Activated T-helper 17 cell treated with anti-CD3 and anti-CD28 coated beads, Interleukin-2, amount 50 U/mL, for 72 hours (primary cell): ENCODE measurements around the gene CRYZL1. TPM values are rescaled to one million over a fixed set of nuclear protein-coding genes. Genes with fewer than 3 reads are reported as not detected.
A peak's percentile ranks its signal among the peaks of the same experiment; 100 is the strongest.
"Not testable (repeated sequence)": the region's sequence is repeated elsewhere in the genome, so short reads cannot be mapped to it uniquely, and the experiment has no call there.

Source experiments
- ATAC-seq: fragments of 150-1000 bp; cut with Tn5 transposase; replicated peaks from 2 replicates; pipeline ENCODE4 v1.10.0; 2021; ENCODE audit warnings: mild to moderate bottlenecking, moderate library complexity
- H3K27ac Mint-ChIP-seq: one replicate; pipeline ENCODE4 v1.8.0; 2022; ENCODE audit warnings: mixed read lengths
- H3K27me3 Mint-ChIP-seq: one replicate; pipeline ENCODE4 v1.8.0; 2022; ENCODE audit warnings: mixed read lengths
- H3K36me3 Mint-ChIP-seq: one replicate; pipeline ENCODE4 v1.8.0; 2022; ENCODE audit warnings: low read depth, mild to moderate bottlenecking, mixed read lengths
- H3K4me1 Mint-ChIP-seq: one replicate; pipeline ENCODE4 v1.8.0; 2022; ENCODE audit warnings: mixed read lengths
- H3K4me3 Mint-ChIP-seq: one replicate; pipeline ENCODE4 v1.8.0; 2022; ENCODE audit warnings: mild to moderate bottlenecking, mixed read lengths
- H3K9me3 Mint-ChIP-seq: one replicate; pipeline ENCODE4 v1.8.0; 2022; ENCODE audit warnings: mixed read lengths
- total RNA-seq, 2 donors: library from RNA; stranded (reverse); gene quantifications; one replicate each; pipeline ENCODE4 v1.2.3, GENCODE V29; 2022

The CRYZL1 gene
- 10 to 100 TPM; 29.5 to 52.8 TPM for total RNA-seq

DNA sequence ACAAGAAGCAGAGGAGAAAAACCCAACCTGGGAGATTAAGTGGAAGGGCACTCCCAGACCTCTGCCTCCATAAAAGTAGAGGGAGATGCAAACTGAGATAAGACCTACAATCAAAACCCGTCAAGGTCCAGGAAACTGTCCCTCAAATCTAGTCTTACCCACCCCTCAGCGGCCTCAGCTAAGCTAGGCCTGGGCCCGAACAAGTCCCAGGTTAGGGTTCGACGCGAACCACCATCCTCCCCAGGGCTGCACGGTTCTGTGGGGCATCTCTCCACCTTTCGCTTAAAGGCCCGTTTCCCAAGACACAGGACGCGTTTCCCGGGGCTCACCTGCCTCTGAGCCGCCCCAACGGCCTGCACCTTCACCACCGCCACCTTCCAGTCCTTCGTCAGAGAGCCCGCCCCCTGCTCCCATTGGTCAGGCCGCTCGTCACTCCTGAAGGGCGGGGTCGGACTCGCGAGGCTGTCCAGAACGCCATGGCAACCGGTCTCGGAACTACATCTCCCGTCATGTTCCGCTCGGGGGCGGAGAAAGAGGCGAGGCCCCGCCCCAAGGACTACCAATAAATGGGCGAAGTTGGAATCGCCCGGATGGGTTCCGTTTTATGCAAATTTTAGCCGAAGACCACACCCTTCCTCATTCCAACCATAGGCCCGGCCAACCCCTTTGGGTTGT, at the start of gene CRYZL1:
Gene CRYZL1, minus strand, starts transcription at position 390 of the 675 bp plus-strand sequence. CDS start 10,190 bp downstream, outside the sequence.
- no peaks in the 10 kb centered on the region for H3K36me3 Mint-ChIP-seq
- H3K4me3 Mint-ChIP-seq, result peak within 1 kb of the TSS; percentile 86
- peaks cover 9% of the 10 kb centered on the region for H3K4me1 Mint-ChIP-seq
- no peaks in the 10 kb centered on the region for H3K9me3 Mint-ChIP-seq
- H3K27ac Mint-ChIP-seq, result peak within 1 kb of the TSS; percentile 96
- H3K27me3 Mint-ChIP-seq, result peaks cover 6% of the 10 kb centered on the region
- ATAC-seq, result peak; percentile 84

DNA sequence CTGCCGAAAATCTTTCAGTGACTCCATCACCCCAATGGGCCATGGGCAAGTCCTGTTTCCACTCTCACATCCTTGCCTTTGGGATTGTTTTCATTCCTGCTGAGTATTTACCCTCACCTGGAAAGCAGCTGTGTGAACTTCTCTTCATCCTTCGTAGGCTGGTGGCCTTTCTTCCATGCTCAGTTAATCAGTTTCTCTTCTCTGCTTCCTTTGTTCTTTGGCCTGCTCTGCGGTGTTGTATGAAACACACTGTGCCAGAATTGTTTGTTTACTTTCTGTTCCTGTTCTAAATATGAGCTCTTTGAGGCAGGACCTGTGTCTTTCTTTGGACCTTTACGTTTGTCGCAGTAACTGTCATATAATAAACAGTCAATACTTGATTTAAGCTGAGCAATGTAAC, 49.3 kb upstream of the CRYZL1 start:
- peaks cover 5% of the 10 kb centered on the region for H3K4me1 Mint-ChIP-seq
- peaks cover 7% of the 10 kb centered on the region for H3K27me3 Mint-ChIP-seq
- H3K36me3 Mint-ChIP-seq, result no peaks in the 10 kb centered on the region
- no peak overlapping the region for H3K27ac Mint-ChIP-seq
- H3K4me3 Mint-ChIP-seq, result no peak overlapping the region
- no peak for ATAC-seq
- no peaks in the 10 kb centered on the region for H3K9me3 Mint-ChIP-seq

GRCh38 chr21:33688353-33688752, 46.8 kb upstream of the CRYZL1 start:
- Mint-ChIP-seq H3K27ac (no peak overlapping the region), H3K36me3 (no peaks in the 10 kb centered on the region), H3K4me1 (peaks cover 5% of the 10 kb centered on the region), H3K9me3 (no peaks in the 10 kb centered on the region), H3K4me3 (no peak overlapping the region), H3K27me3 (peaks cover 7% of the 10 kb centered on the region)
- no peak for ATAC-seq

GRCh38 chr21:33687634-33688033, 46.1 kb upstream of the CRYZL1 start:
- Mint-ChIP-seq H3K27ac (no peak overlapping the region), H3K4me1 (peaks cover 5% of the 10 kb centered on the region), H3K9me3 (no peaks in the 10 kb centered on the region), H3K27me3 (peaks cover 7% of the 10 kb centered on the region), H3K36me3 (no peaks in the 10 kb centered on the region), H3K4me3 (no peak overlapping the region)
- no peak for ATAC-seq

GRCh38 chr21:33686386-33686785, 44.8 kb upstream of the CRYZL1 start:
- peaks cover 7% of the 10 kb centered on the region for H3K27me3 Mint-ChIP-seq
- H3K4me3 Mint-ChIP-seq, result no peak overlapping the region
- H3K36me3 Mint-ChIP-seq, result no peaks in the 10 kb centered on the region
- peaks cover 5% of the 10 kb centered on the region for H3K4me1 Mint-ChIP-seq
- no peaks in the 10 kb centered on the region for H3K9me3 Mint-ChIP-seq
- ATAC-seq, result no peak
- H3K27ac Mint-ChIP-seq, result no peak overlapping the region

DNA sequence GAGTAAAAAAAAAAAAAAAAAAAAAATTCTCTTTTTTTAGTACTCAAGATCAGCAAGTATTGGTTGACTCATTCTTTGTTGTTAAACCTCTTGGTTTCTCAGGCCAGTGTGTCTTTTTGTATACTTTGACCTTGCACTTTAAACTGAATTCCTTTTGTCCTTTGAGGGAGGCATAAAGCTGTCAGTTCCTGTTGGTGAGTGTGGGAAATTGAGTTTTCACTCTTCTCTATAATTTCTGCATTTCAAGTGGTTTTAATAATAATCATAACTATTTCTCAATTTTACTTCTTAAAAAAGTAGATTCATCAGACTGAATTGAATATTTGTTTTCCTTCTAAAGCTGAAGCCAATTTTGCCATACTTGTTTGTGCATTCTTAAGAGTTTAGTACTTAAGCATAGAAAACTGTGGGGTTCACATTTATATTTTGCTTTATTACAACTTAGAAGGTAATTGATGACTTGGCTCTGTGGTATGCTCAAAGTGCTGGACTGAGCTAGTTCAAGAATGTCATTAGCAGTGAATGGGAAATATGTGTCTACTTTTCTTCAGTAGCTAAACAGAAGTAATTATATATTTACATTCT, 44.2 kb upstream of the CRYZL1 start:
- Mint-ChIP-seq H3K4me1 (no peaks in the 10 kb centered on the region), H3K36me3 (no peaks in the 10 kb centered on the region), H3K27me3 (peaks cover 7% of the 10 kb centered on the region), H3K4me3 (no peak overlapping the region), H3K27ac (no peak overlapping the region), H3K9me3 (no peaks in the 10 kb centered on the region)
- ATAC-seq, result no peak

DNA sequence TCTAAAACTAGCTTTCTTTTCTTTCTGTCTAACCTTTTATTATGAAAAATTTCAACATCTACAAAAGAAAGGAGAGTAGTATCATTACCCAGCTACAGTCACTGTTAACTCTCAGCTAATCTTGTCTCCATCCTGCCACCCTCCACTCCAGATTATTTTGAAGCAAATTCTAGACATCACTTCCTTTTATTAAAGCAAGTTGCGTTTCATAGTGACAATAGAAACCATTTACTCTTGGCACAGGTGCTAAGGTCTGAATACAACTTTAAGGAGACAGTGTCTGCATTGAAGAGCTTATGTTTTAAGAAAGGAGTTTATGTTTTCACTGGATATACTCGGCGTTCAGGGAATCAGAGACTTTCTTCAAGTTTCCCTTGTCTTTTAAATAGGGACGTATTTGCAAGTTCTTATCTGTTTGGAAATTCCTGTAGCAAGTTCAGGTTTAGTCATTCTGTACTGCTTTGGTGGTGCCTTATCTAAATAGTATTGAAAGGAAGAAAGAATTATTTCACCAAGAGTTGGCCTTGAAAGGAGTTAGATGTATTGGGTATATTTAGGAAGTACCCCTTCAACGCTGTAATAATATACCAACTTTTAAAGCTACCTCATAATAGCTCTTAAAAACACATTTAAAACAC, 43.5 kb upstream of the CRYZL1 start:
- no peak for ATAC-seq
- H3K36me3 Mint-ChIP-seq, result no peaks in the 10 kb centered on the region
- H3K27ac Mint-ChIP-seq, result no peak overlapping the region
- no peak overlapping the region for H3K4me3 Mint-ChIP-seq
- H3K27me3 Mint-ChIP-seq, result peaks cover 7% of the 10 kb centered on the region
- H3K4me1 Mint-ChIP-seq, result no peaks in the 10 kb centered on the region
- no peaks in the 10 kb centered on the region for H3K9me3 Mint-ChIP-seq

DNA sequence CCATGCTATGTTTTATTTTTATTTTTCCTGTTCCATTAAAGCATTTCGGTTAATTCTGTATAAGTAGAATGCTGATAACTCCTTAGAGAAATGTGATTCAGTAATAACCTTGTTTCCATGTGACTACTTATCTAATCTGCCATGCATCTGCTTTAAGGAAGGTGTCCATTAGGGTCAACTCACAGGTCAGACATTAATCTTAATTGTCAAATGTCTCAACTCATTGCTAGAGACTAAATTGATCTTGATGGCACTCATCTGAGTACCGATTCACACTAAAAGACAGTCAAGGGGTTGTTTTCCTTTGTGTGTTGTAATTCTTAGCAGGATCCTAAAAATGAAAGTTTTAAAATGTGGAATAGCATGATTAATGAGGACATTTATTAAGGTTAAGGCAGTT, 42.5 kb upstream of the CRYZL1 start:
- Mint-ChIP-seq H3K36me3 (no peaks in the 10 kb centered on the region), H3K9me3 (no peaks in the 10 kb centered on the region), H3K4me1 (no peaks in the 10 kb centered on the region), H3K27me3 (peaks cover 7% of the 10 kb centered on the region), H3K27ac (no peak overlapping the region), H3K4me3 (no peak overlapping the region)
- ATAC-seq, result no peak

DNA sequence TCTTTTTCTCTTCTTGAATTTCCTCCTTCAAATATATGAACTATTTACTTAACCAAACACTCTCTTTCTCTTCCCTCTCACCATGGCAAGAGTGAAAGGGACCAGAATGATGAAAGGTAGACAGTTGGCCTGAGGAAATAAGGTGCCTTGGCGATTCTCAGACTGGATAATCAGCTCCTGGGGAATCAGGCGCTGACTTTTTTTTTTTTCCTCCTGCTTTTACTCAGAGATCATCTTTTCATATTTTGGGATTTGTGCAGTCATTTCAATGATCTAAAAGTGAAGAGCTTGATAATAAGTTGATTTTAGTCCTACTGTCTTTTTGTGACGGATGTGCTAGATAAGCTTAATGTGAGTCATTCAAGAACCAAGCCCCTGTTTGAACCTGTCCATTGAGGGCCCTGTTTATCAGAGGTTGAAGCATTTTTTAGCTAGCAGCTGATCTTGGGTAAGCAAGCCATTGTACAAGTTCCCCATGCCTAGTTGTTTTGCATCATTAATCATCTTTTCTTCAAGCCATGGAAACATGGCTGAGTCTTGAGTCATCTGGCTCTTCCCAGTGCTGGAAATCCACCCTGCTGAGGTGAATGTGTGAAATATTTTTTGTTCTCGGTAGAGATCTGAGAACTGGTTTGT, 41.6 kb upstream of the CRYZL1 start:
- H3K27me3 Mint-ChIP-seq, result peaks cover 4% of the 10 kb centered on the region
- H3K27ac Mint-ChIP-seq, result no peak overlapping the region
- no peak for ATAC-seq
- no peaks in the 10 kb centered on the region for H3K4me1 Mint-ChIP-seq
- H3K9me3 Mint-ChIP-seq, result no peaks in the 10 kb centered on the region
- H3K36me3 Mint-ChIP-seq, result no peaks in the 10 kb centered on the region
- H3K4me3 Mint-ChIP-seq, result no peak overlapping the region

- Mint-ChIP-seq H3K4me3 (no peak overlapping the region), H3K27me3 (no peaks in the 10 kb centered on the region), H3K9me3 (no peaks in the 10 kb centered on the region), H3K4me1 (no peaks in the 10 kb centered on the region), H3K36me3 (no peaks in the 10 kb centered on the region), H3K27ac (no peak overlapping the region)
- no peak for ATAC-seq
These were observed 39.3 kb upstream of the CRYZL1 start for GRCh38 chr21:33680870-33681269.

- no peak for ATAC-seq
These were observed 35.9 kb upstream of the CRYZL1 start for GRCh38 chr21:33677450-33677849.

DNA sequence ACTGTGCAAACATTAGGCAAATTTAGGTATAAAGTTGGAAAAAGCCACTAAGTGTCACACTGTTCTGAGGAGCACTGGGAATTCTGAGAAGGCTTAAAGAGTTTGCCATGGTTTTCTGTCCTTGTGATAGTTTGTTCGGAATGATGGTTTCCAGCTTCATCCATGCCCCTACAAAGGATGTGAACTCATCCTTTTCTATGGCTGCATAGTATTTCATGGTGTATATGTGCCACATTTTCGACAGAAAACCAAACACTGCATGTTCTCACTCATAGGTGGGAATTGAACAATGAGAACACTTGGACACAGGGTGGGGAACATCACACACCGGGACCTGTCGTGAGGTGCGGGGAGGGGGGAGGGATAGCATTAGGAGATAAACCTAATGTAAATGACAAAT, 35.1 kb upstream of the CRYZL1 start:
- H3K9me3 Mint-ChIP-seq, H3K36me3 Mint-ChIP-seq, H3K4me3 Mint-ChIP-seq, H3K4me1 Mint-ChIP-seq, H3K27me3 Mint-ChIP-seq, H3K27ac Mint-ChIP-seq, ATAC-seq: not testable (repeated sequence)

More at GRCh38 chr21:33677450-33677849, 35.9 kb upstream of the CRYZL1 start:
- Mint-ChIP-seq H3K36me3 (no peaks in the 10 kb centered on the region), H3K27ac (no peak overlapping the region), H3K9me3 (no peaks in the 10 kb centered on the region), H3K4me3 (no peak overlapping the region), H3K27me3 (no peaks in the 10 kb centered on the region), H3K4me1 (no peaks in the 10 kb centered on the region)

DNA sequence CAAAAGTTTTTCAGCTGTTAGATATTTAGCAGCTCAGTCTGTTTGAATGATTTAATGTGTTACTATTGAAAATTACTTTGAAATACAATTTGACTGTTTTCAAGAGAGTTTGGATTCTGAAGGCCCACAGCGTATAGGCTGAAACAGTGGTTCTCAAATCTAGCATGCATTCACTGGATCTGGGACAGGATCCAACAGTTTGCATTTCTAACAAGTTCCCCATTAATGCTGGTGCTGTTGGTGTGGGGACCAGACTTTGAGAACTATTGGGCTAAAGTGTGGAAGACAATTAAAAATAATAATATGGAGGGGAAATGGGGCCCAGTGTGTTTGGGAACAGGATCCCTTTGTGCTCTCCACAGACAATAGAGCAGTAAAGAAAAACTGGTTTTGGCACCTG, 32.7 kb upstream of the CRYZL1 start:
- no peaks in the 10 kb centered on the region for H3K27me3 Mint-ChIP-seq
- H3K27ac Mint-ChIP-seq, result no peak overlapping the region
- no peak overlapping the region for H3K4me3 Mint-ChIP-seq
- H3K36me3 Mint-ChIP-seq, result no peaks in the 10 kb centered on the region
- no peak for ATAC-seq
- no peaks in the 10 kb centered on the region for H3K4me1 Mint-ChIP-seq
- no peaks in the 10 kb centered on the region for H3K9me3 Mint-ChIP-seq

DNA sequence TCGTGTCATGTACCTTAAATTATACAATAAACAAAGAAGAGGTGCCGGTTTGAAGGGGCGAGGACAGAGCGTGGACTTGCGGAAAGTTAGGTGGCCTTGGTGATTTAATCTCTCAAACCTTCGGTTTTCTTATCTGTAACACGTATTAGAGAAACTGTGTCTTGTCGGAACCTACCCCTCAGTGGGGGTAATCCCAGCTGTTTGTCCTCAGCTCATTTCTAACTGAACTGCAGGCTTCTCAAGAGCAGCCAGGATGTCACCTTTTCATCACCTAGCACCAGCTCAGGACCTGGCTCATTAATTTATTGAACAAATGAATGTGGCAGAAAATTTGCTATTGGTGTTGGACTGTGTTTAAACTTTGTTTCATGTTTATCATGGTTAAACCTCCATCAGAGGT, 31.9 kb upstream of the CRYZL1 start:
- H3K36me3 Mint-ChIP-seq, result no peaks in the 10 kb centered on the region
- no peaks in the 10 kb centered on the region for H3K9me3 Mint-ChIP-seq
- H3K4me3 Mint-ChIP-seq, result no peak overlapping the region
- no peak overlapping the region for H3K27ac Mint-ChIP-seq
- no peaks in the 10 kb centered on the region for H3K27me3 Mint-ChIP-seq
- H3K4me1 Mint-ChIP-seq, result no peaks in the 10 kb centered on the region
- no peak for ATAC-seq
